ENCODE results near the gene MOV10L1.

The MOV10L1 gene

GRCh38 chr22:50089682-50090411, at the start of gene MOV10L1:
TSS of gene MOV10L1 (plus strand) at chr22:50090006. CDS start at chr22:50090089, 83 bp downstream.
- DNase-seq (ENCODE audit: low spot score) (no peak), ATAC-seq (ENCODE audit: low read depth) (no peak)
- Histone ChIP-seq H3K4me1 (ENCODE audit: insufficient read depth, poor library complexity, severe bottlenecking) (no peaks in the 10 kb centered on the region), H3K27me3 (ENCODE audit: insufficient read depth, poor library complexity, severe bottlenecking) (no peaks in the 10 kb centered on the region), H3K4me3 (ENCODE audit: severe bottlenecking) (no peak within 1 kb of the TSS), H3K9me3 (ENCODE audit: severe bottlenecking) (no peaks in the 10 kb centered on the region), H3K36me3 (ENCODE audit: low read depth) (no peaks in the 10 kb centered on the region), H3K27ac (ENCODE audit: poor library complexity, severe bottlenecking) (no peak within 1 kb of the TSS)
- TF ChIP-seq CTCF (IDR thresholded peaks at IDR 0.05; ENCODE audit: poor library complexity, severe bottlenecking): no peak

DNA sequence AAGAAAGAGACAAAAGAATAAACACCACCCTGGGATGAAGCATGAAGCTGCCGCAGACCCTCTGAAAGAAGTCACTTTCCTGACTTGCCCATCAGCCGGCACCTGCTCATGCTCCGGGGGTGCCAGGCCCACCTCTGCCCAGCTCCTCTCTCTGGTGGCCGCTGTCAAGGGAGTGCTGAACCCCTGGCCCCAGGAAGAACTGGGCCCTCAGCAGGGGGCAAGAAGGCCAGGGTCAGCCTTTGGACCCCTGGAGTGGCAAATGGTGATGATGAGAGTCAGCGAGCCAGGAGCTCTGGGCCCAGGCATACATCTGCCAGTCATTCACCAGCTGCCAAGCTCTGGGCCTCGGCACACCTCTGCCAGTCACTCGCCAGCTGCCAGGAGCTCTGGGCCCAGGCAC, 49.1 kb upstream of the MOV10L1 start:
- Histone ChIP-seq H3K27ac (ENCODE audit: poor library complexity, severe bottlenecking) (no peak overlapping the region), H3K9me3 (ENCODE audit: severe bottlenecking) (peaks cover 2% of the 10 kb centered on the region), H3K36me3 (ENCODE audit: low read depth) (no peaks in the 10 kb centered on the region), H3K27me3 (ENCODE audit: insufficient read depth, poor library complexity, severe bottlenecking) (no peaks in the 10 kb centered on the region), H3K4me1 (ENCODE audit: insufficient read depth, poor library complexity, severe bottlenecking) (no peaks in the 10 kb centered on the region), H3K4me3 (ENCODE audit: severe bottlenecking) (no peak overlapping the region)
- no peak for ATAC-seq (ENCODE audit: low read depth)
- no peak for TF ChIP-seq CTCF (IDR thresholded peaks at IDR 0.05; ENCODE audit: poor library complexity, severe bottlenecking)
- DNase-seq (ENCODE audit: low spot score): no peak

GRCh38 chr22:50041361-50042065, 48.3 kb upstream of the MOV10L1 start:
- no peak for TF ChIP-seq CTCF (IDR thresholded peaks at IDR 0.05; ENCODE audit: poor library complexity, severe bottlenecking)
- H3K27ac ChIP-seq (ENCODE audit: poor library complexity, severe bottlenecking): no peak overlapping the region
- no peak for DNase-seq (ENCODE audit: low spot score)
- no peaks in the 10 kb centered on the region for H3K27me3 ChIP-seq (ENCODE audit: insufficient read depth, poor library complexity, severe bottlenecking)
- peaks cover 2% of the 10 kb centered on the region for H3K9me3 ChIP-seq (ENCODE audit: severe bottlenecking)
- ATAC-seq (ENCODE audit: low read depth): no peak
- no peak overlapping the region for H3K4me3 ChIP-seq (ENCODE audit: severe bottlenecking)
- no peaks in the 10 kb centered on the region for H3K4me1 ChIP-seq (ENCODE audit: insufficient read depth, poor library complexity, severe bottlenecking)
- no peaks in the 10 kb centered on the region for H3K36me3 ChIP-seq (ENCODE audit: low read depth)

DNA sequence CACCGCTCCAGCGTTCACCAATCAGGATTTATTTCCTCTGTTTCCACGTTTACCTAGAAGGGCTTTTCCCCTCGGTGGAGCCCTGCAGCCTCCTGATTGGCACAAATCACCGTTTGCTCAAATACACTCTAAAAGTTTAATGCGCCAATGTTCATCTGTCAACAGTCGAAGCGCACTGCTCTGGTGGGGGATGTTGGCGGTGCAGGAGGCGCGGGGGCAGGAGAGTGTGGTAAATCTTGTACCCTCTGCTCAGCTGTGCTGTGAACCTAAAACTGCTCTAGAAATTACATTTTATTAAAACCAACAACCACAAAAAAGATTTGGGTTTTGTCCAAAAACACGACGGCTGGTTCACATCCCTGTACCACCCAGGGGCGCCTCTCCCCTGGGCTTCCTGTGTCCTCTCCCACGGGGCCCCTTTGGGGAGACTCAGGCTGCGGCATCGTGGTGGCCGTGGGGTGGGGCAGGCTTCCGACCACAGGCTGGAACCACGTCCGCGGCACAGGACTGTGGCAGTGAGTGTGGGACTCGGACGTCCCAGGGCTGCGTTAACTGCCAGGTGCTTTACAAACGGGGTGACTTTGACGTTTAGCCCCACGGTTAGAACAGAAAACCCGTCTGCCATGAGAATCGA, 45.2 kb upstream of the MOV10L1 start:
- Histone ChIP-seq H3K9me3 (ENCODE audit: severe bottlenecking) (no peaks in the 10 kb centered on the region), H3K36me3 (ENCODE audit: low read depth) (no peaks in the 10 kb centered on the region), H3K27ac (ENCODE audit: poor library complexity, severe bottlenecking) (no peak overlapping the region), H3K27me3 (ENCODE audit: insufficient read depth, poor library complexity, severe bottlenecking) (no peaks in the 10 kb centered on the region), H3K4me1 (ENCODE audit: insufficient read depth, poor library complexity, severe bottlenecking) (no peaks in the 10 kb centered on the region), H3K4me3 (ENCODE audit: severe bottlenecking) (no peak overlapping the region)
- no peak for DNase-seq (ENCODE audit: low spot score)
- no peak for ATAC-seq (ENCODE audit: low read depth)
- no peak for TF ChIP-seq CTCF (IDR thresholded peaks at IDR 0.05; ENCODE audit: poor library complexity, severe bottlenecking)

All from RWPE2 (cell line).